ENCODE results near the gene CASKIN1.

CASKIN1 gene

DNA sequence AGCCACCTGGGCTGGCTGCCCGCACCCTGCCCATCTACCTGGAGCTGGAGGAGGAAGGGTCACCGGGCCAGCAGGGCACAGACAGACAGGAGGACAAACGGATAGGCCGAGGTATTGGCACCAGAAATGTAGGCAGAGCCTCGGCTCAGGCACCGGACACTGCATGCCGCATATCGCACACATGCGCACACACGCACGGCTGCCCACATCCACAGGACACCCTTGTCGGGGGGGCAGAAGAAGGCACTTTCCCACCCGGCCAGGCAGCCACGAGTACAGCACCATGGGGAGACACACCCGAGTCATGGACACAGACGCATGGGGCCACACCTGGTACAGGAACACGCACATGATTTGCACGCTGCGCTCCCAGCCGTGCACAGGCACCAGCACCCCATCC is 14.5 kb downstream of the CASKIN1 start:
- no peak overlapping the region for H3K27ac ChIP-seq
- TF ChIP-seq, protein P1, sequence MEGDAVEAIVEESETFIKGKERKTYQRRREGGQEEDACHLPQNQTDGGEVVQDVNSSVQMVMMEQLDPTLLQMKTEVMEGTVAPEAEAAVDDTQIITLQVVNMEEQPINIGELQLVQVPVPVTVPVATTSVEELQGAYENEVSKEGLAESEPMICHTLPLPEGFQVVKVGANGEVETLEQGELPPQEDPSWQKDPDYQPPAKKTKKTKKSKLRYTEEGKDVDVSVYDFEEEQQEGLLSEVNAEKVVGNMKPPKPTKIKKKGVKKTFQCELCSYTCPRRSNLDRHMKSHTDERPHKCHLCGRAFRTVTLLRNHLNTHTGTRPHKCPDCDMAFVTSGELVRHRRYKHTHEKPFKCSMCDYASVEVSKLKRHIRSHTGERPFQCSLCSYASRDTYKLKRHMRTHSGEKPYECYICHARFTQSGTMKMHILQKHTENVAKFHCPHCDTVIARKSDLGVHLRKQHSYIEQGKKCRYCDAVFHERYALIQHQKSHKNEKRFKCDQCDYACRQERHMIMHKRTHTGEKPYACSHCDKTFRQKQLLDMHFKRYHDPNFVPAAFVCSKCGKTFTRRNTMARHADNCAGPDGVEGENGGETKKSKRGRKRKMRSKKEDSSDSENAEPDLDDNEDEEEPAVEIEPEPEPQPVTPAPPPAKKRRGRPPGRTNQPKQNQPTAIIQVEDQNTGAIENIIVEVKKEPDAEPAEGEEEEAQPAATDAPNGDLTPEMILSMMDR (conservative IDR thresholded peaks at IDR 0.05; ENCODE audit: low read depth, low read length) = no peak
- no peak overlapping the region for H2AFZ ChIP-seq (ENCODE audit: low read depth)
- no peaks in the 10 kb centered on the region for H4K20me1 ChIP-seq (ENCODE audit: insufficient read depth)
- H3K4me3 ChIP-seq (IDR thresholded peaks at IDR 0.05; ENCODE audit: insufficient read depth, low read depth, low read length) = no peak overlapping the region
- no peak overlapping the region for H3K4me2 ChIP-seq
- no peak overlapping the region for H3K9ac ChIP-seq
- no peaks in the 10 kb centered on the region for H3K4me1 ChIP-seq (ENCODE audit: low read depth, poor library complexity, severe bottlenecking)
- H3K79me2 ChIP-seq (ENCODE audit: insufficient read depth, low read depth) = no peaks in the 10 kb centered on the region
- peaks cover 21% of the 10 kb centered on the region for H3K27me3 ChIP-seq (ENCODE audit: insufficient read depth, low read depth)
- H3K36me3 ChIP-seq (ENCODE audit: insufficient read depth) = no peaks in the 10 kb centered on the region

DNA sequence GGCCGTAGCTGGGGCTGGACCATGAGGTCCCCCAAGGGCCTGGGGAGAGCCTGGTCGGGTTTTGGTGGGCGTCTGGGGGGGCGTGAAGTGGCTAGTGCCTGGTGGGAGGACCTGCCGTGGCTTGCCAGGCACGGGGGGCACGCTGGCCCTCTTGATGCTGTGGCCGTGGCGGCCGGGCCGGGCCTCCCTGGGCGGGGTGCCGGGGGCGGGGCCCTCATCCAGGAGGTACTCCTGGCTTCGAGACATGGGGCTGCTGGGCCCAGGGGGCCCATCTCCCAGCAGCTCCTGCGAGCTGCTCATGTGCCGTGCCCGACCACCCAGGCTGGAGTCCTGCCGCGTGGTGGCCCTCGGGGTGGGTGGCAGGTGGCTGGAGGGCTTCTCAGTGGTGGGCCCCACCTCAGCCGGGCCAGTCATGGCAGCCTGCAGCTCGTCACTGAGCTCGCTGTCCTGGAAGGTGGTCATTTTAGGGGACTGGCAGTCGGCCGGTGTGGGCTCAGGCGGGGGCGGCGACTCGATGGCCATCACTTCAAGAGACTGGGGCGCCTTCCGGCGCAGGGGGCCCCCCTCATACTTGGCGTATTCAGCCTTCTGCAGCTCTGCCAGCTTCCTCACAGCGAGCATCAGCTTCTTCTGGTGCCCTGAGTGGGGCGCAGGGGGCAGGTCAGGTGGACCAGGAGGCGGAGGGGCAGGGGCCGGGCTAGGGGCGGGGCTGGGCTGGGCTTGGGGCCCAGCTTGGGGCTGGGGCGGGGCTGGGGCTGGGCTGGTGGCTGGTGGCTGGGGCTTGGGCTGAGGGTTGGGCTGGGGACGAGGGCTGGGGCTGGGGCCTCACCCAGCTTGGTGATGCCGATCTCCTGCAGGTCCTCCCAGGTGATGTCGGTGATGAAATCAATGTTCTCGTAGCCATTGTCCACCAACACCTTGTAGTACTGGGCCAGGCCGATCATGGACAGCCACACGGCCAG is 15.2 kb downstream of the CASKIN1 start:
- TF ChIP-seq, protein P1 (conservative IDR thresholded peaks at IDR 0.05; ENCODE audit: low read depth, low read length) = no peak
- Histone ChIP-seq H2AFZ (ENCODE audit: low read depth) (no peak overlapping the region), H3K4me1 (ENCODE audit: low read depth, poor library complexity, severe bottlenecking) (no peaks in the 10 kb centered on the region), H3K4me3 (IDR thresholded peaks at IDR 0.05; ENCODE audit: insufficient read depth, low read depth, low read length) (no peak overlapping the region), H3K79me2 (ENCODE audit: insufficient read depth, low read depth) (no peaks in the 10 kb centered on the region), H3K36me3 (ENCODE audit: insufficient read depth) (no peaks in the 10 kb centered on the region; the same call in 1 of the 2 replicates), H3K27me3 (ENCODE audit: insufficient read depth, low read depth) (peaks cover 14% of the 10 kb centered on the region), H4K20me1 (ENCODE audit: insufficient read depth) (no peaks in the 10 kb centered on the region), H3K27ac (no peak overlapping the region), H3K4me2 (no peak overlapping the region), H3K9ac (no peak overlapping the region)

DNA sequence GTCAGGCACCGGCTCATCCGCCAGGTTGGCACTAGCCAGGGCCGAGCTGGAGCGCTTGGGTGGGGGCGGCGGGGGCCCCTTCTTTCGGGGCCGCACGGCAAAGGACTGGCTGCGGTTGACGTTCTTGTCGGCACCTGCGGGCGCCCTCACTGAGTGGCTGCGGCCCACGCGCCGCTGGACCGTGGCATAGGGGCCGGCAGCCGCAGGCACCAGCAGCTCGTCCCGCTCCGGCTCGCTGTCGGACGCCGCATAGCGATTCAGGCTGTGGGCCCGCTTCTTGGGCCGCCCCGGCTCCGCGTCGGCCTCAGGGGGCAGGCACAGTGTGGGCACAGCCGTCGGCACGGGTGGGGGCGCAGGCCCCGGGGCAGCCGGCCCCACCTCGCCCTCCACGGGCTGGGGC is 15.9 kb downstream of the CASKIN1 start:
- H3K27me3 ChIP-seq (ENCODE audit: insufficient read depth, low read depth) = peaks cover 8% of the 10 kb centered on the region
- peaks cover 6% of the 10 kb centered on the region; the same call in 1 of the 2 replicates for H3K36me3 ChIP-seq (ENCODE audit: insufficient read depth)
- H3K4me1 ChIP-seq (ENCODE audit: low read depth, poor library complexity, severe bottlenecking) = no peaks in the 10 kb centered on the region
- no peak overlapping the region for H2AFZ ChIP-seq (ENCODE audit: low read depth)
- no peaks in the 10 kb centered on the region for H4K20me1 ChIP-seq (ENCODE audit: insufficient read depth)
- no peak overlapping the region for H3K9ac ChIP-seq
- H3K27ac ChIP-seq = no peak overlapping the region
- no peaks in the 10 kb centered on the region for H3K79me2 ChIP-seq (ENCODE audit: insufficient read depth, low read depth)
- H3K4me3 ChIP-seq (IDR thresholded peaks at IDR 0.05; ENCODE audit: insufficient read depth, low read depth, low read length) = no peak overlapping the region
- no peak overlapping the region for H3K4me2 ChIP-seq
- TF ChIP-seq, protein P1 (conservative IDR thresholded peaks at IDR 0.05; ENCODE audit: low read depth, low read length) = no peak

DNA sequence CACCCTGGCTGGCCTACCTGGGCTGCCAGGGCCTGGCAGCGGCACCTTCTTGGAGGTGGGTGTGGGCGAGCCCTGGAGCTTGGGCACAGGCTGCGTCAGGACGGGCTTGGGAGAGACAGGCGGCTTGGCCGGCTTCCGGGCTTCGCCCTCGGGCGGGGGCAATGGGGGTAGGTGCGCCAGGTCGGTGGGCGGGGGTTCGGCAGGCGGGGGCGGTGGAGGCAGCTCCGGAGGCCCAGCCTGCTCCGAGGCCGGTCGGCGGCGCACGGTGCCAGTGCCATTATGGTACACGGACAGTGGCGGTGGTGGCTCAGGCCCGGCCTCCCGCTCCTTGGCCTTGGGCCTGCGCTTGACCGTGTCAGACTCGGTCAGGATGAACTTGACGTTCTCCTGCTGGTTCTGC is 16.8 kb downstream of the CASKIN1 start:
- Histone ChIP-seq H3K79me2 (ENCODE audit: insufficient read depth, low read depth) (no peaks in the 10 kb centered on the region), H3K27ac (no peak overlapping the region), H4K20me1 (ENCODE audit: insufficient read depth) (no peaks in the 10 kb centered on the region), H3K4me2 (no peak overlapping the region), H3K4me3 (IDR thresholded peaks at IDR 0.05; ENCODE audit: insufficient read depth, low read depth, low read length) (no peak overlapping the region), H3K4me1 (ENCODE audit: low read depth, poor library complexity, severe bottlenecking) (no peaks in the 10 kb centered on the region), H3K36me3 (ENCODE audit: insufficient read depth) (peaks cover 6% of the 10 kb centered on the region; the same call in 1 of the 2 replicates), H3K9ac (no peak overlapping the region), H3K27me3 (ENCODE audit: insufficient read depth, low read depth) (no peaks in the 10 kb centered on the region; the same call in 1 of the 2 replicates), H2AFZ (ENCODE audit: low read depth) (no peak overlapping the region)
- TF ChIP-seq, protein P1 (conservative IDR thresholded peaks at IDR 0.05; ENCODE audit: low read depth, low read length) = no peak

Data from KMS-11 (cell line).